Measurements from ENCODE around the gene ARAF.
A peak's percentile ranks its signal among the peaks of the same experiment; 100 is the strongest.

Gene ARAF

GRCh38 chrX:47619486-47620302 is 58.7 kb downstream of the ARAF start, which contains the start of gene SYN1:
Gene SYN1 (minus strand): TSS chrX:47619857. CDS start chrX:47619728, 129 bp downstream.
- DNase-seq (ENCODE audit: low read depth in 2 of 3, low spot score in 1 of 3), result peak; percentile 57 to 70 (median 66)

GRCh38 chrX:47620303-47620685 is 59.3 kb downstream of the ARAF start:
- DNase-seq (ENCODE audit: low read depth in 2 of 3, low spot score in 1 of 3), result no peak

All from stimulated activated CD4-positive, alpha-beta T cell treated with anti-CD3 and anti-CD28 coated beads, Interleukin-12 subunit alpha, Interleukin-12 subunit beta, amount 100 ng/mL, for 48 hours (primary cell).